ENCODE data around the gene BACH2. TPM values are rescaled to one million over a fixed set of nuclear protein-coding genes. Genes with fewer than 3 reads are reported as not detected.
"Not testable (repeated sequence)": the region's sequence is repeated elsewhere in the genome, so short reads cannot be mapped to it uniquely, and the experiment has no call there.

BACH2 gene
- total RNA-seq, 2 experiments from 2014 or later, result 75.1 to 77.9 TPM

DNA sequence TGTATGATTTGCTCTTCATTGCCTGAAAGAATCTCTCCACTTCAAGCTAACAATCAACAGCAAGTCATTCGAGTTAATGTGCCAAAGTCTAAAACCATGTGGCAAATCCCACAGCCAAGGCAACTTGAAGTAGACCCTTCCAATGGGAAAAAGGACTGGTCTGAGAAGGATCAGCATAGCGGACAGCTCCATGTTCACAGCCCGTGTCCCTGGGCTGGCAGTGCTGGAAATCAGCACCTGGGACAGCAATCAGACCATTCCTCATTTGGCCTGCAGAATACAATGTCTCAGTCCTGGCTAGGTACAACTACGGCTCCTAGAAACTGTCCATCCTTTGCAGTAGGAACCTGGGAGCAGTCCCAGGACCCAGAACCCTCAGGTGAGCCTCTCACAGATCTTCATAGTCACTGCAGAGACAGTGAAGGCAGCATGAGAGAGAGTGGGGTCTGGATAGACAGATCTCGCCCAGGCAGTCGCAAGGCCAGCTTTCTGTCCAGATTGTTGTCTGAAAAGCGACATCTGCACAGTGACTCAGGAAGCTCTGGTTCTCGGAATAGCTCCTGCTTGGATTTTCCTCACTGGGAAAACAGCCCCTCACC lies 401.3 kb downstream of the BACH2 start:
- no peaks in the 10 kb centered on the region for H3K36me3 Mint-ChIP-seq (ENCODE audit: low read depth)

DNA sequence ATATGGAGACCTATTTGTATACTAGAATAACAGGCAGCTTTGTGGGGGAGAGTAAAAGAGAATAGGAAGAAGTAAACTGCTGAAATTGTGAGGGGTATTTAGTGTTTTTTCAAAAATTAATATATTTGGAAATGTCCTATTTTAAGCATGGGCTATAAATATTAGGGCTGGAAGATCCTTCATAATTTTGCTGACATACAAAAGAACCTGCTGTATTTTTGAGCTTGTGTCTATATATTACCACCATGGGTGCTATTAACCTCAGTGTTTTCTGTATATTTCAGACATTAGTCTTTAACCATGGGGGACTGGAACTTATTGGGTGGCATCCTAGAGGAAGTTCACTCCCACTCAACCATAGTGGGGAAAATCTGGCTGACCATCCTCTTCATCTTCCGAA lies 402.5 kb downstream of the BACH2 start, which contains the start of gene GJA10:
TSS of gene GJA10 (plus strand) at position 301 of the 400 bp plus-strand sequence. CDS start at position 301, 0 bp downstream.
- Mint-ChIP-seq H3K27me3 (ENCODE audit: low read depth) (peaks cover 35% of the 10 kb centered on the region), H3K4me1 (ENCODE audit: low read depth) (no peaks in the 10 kb centered on the region), H3K4me3 (no peak within 1 kb of the TSS), H3K9me3 (no peaks in the 10 kb centered on the region), H3K36me3 (ENCODE audit: low read depth) (no peaks in the 10 kb centered on the region), H3K27ac (no peak within 1 kb of the TSS)
- intact Hi-C loops (cut with micrococcal nuclease), result no loop called here
- DNase-seq, result no peak
- CTCF ChIA-PET, result no interaction called here

More for the DNA sequence above, 401.3 kb downstream of the BACH2 start:
- peak; percentile 27 for DNase-seq
- no peaks in the 10 kb centered on the region for H3K4me1 Mint-ChIP-seq (ENCODE audit: low read depth)
- CTCF ChIA-PET, result interaction anchor here (1.2 kb wide), 1 partner anchor 22 kb away, joined by 3 read pairs; no protein-coding TSS in a partner anchor
- intact Hi-C loops (cut with micrococcal nuclease), result no loop called here
- H3K27ac Mint-ChIP-seq, result no peak overlapping the region
- no peak overlapping the region for H3K4me3 Mint-ChIP-seq
- no peaks in the 10 kb centered on the region for H3K9me3 Mint-ChIP-seq
- peaks cover 33% of the 10 kb centered on the region for H3K27me3 Mint-ChIP-seq (ENCODE audit: low read depth)

DNA sequence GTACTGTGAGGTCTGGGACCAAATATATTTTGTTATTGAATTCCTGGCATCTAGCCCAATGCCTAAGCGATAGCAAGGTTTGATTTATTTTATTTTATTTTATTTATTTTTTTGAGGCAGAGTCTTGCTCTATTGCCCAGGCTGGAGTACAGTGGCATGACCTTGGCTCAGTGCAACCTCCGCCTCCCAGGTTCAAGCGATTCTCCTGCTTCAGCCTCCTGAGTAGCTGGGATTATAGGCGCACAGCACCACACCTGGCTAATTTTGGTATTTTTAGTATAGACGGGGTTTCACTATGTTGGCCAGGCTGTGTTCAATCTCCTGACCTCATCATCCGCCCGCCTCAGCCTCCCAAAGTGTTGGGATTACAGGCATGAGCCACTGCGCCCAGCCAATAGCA lies 404.1 kb downstream of the BACH2 start:
- intact Hi-C loops (cut with micrococcal nuclease); H3K9me3 Mint-ChIP-seq; H3K27ac Mint-ChIP-seq; H3K4me3 Mint-ChIP-seq; DNase-seq; H3K36me3 Mint-ChIP-seq (ENCODE audit: low read depth); H3K4me1 Mint-ChIP-seq (ENCODE audit: low read depth); CTCF ChIA-PET: not testable (repeated sequence)
- peaks cover 40% of the 10 kb centered on the region for H3K27me3 Mint-ChIP-seq (ENCODE audit: low read depth)

DNA sequence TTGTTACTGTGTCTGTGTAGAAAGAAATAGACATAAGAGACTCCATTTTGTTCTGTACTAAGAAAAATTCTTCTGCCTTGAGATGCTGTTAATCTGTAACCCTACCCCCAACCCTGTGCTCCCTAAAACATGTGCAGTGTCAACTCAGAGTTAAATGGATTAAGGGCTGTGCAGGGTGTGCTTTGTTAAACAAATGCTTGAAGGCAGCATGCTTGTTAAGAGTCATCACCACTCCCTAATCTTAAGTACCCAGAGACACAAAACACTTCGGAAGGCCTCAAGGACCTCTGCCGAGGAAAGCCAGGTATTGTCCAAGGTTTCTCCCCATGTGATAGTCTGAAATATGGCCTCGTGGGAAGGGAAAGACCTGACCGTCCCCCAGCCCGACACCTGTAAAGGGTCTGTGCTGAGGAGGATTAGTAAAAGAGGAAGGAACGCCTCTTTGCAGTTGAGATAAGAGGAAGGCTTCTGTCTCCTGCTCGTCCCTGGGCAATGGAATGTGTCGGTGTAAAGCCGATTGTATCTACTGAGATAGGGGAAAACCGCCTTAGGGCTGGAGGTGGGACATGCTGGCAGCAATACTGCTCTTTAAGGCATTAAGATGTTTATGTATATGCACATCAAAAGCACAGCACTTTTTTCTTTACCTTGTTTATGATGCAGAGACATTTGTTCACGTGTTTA lies 405.7 kb downstream of the BACH2 start:
- not testable (repeated sequence) for H3K4me1 Mint-ChIP-seq (ENCODE audit: low read depth); H3K36me3 Mint-ChIP-seq (ENCODE audit: low read depth)
- H3K27me3 Mint-ChIP-seq (ENCODE audit: low read depth), result peaks cover 36% of the 10 kb centered on the region

DNA sequence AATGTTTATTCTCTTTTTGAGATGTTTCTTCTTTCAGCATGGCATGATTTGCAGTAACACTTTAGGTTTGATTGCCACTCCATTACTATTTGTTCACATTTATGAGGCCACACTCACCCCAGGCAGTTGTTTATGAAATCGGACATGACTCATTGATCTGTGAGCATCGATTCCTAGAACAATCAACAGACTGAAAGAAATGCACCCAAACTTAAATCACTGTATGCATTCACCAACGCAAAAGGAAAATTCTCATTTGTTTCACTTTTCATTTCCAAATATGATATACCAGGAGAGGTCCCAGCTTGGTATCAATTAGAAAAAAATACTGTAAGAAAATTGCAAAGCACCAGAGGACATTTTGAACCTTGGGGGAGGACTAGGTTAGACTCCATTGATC lies 407.8 kb downstream of the BACH2 start:
- Mint-ChIP-seq H3K4me3 (no peak overlapping the region), H3K4me1 (ENCODE audit: low read depth) (peaks cover 2% of the 10 kb centered on the region), H3K27ac (no peak overlapping the region), H3K9me3 (no peaks in the 10 kb centered on the region), H3K27me3 (ENCODE audit: low read depth) (peaks cover 26% of the 10 kb centered on the region), H3K36me3 (ENCODE audit: low read depth) (no peaks in the 10 kb centered on the region)
- CTCF ChIA-PET, result interaction anchor here (0.6 kb wide), 1 partner anchor 509 kb away, joined by 3 read pairs; no protein-coding TSS in a partner anchor
- DNase-seq, result no peak
- intact Hi-C loops (cut with micrococcal nuclease), result no loop called here

More for the DNA sequence above, 405.7 kb downstream of the BACH2 start:
- DNase-seq; H3K9me3 Mint-ChIP-seq; intact Hi-C loops (cut with micrococcal nuclease); H3K4me3 Mint-ChIP-seq; H3K27ac Mint-ChIP-seq: not testable (repeated sequence)
- CTCF ChIA-PET, result interaction anchor here (0.6 kb wide), 1 partner anchor 123 kb away, joined by 4 read pairs; no protein-coding TSS in a partner anchor

DNA sequence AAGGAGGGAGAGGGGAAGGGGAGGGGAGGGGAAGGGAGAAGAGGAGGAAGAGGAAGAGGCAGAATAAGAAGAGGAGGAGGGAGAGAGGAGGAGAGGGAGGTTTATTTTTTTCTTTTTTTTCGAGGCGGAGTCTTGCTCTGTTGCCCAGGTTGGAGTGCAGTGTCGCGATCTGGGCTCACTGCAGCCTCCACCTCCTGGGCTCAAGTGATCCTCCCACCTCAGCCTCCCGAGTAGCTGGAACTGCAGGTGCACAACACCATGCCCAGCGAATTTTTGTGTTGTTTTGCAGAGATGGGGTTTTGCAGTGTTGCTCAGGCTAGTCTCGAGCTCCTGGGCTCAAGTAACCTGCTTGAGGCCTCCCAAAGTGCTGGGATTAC lies 408.5 kb downstream of the BACH2 start:
- Mint-ChIP-seq H3K27ac (no peak overlapping the region), H3K9me3 (no peaks in the 10 kb centered on the region), H3K27me3 (ENCODE audit: low read depth) (peaks cover 22% of the 10 kb centered on the region), H3K4me3 (no peak overlapping the region), H3K36me3 (ENCODE audit: low read depth) (no peaks in the 10 kb centered on the region), H3K4me1 (ENCODE audit: low read depth) (peaks cover 2% of the 10 kb centered on the region)
- intact Hi-C loops (cut with micrococcal nuclease), result no loop called here
- DNase-seq, result no peak
- CTCF ChIA-PET, result no interaction called here

DNA sequence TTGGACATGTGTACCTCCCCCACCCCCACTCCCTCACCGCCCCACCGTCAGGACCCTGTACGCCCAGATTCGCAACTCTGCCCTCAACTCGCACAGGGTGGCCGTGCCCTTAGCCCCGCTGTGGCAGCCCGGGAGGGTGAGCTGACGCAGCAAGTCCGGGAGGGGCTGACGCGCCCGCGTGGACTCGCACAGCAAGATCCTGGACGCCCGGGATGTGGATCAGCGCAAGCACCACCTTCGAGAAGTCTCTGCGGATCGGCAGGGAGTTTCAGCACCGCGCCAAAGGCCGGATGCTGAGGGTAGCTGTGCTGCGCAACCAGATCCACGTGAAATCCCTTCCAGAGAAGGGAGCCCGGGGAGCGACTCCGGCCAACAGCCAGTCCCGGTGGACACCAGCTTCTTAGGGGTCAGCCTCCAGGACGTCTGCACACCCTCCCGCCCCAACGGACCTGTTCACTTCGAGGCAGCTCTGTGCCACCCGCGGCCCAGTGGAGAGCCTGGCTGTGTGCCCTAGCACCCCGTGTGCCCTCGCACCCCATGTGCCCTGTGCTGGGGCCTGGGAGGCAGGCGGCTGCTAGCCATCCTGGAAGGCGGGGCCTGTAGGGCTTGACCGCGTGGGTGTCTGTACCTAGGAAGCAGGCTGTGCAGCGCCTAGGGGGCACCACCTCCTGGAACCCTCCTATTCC lies 409.0 kb downstream of the BACH2 start:
- CTCF ChIA-PET, result no interaction called here
- H3K4me3 Mint-ChIP-seq, result no peak overlapping the region
- peaks cover 20% of the 10 kb centered on the region for H3K27me3 Mint-ChIP-seq (ENCODE audit: low read depth)
- no peak overlapping the region for H3K27ac Mint-ChIP-seq
- no peaks in the 10 kb centered on the region for H3K9me3 Mint-ChIP-seq
- peaks cover 2% of the 10 kb centered on the region for H3K4me1 Mint-ChIP-seq (ENCODE audit: low read depth)
- H3K36me3 Mint-ChIP-seq (ENCODE audit: low read depth), result no peaks in the 10 kb centered on the region
- intact Hi-C loops (cut with micrococcal nuclease), result no loop called here
- peak; percentile 18 for DNase-seq

DNA sequence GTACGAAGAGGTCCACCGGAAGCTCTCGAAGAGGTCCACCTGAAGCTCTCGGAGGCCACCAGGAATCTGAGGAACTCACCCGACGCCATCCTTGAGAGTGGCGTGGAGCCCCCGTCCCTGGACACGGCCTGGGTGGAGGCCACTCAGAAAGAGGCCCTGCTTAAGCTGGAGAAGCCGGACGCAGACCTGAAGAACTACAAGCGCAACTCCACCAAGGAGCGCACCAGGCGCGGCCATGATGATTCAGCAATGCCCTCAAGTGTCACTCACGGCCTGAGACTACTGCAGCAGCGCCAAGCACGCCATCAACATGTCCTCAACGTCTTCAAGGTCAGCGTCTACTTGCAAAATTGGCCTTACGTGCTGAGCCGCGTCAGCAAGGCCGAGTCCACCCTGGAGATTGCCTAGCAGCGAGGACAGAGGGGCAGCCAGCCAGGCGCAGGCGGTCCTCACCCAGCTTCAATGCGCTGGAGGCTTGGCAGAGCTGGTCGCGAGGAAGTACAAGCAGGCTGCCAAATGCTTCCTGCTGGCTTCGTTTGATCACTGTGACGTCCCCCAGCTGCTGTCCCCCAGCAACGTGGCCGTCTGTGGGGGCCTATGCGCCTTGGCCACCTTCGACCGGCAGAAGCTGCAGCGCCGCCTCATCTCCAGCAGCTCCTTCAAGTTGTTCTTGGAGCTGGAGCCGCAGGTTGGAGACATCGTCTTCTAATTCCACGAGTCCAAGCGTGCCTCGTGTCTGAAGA lies 410.1 kb downstream of the BACH2 start:
- CTCF ChIA-PET, result no interaction called here
- H3K4me3 Mint-ChIP-seq, result no peak overlapping the region

More for the DNA sequence above, 410.1 kb downstream of the BACH2 start:
- DNase-seq, result no peak
- Mint-ChIP-seq H3K27ac (no peak overlapping the region), H3K4me1 (ENCODE audit: low read depth) (peaks cover 2% of the 10 kb centered on the region), H3K27me3 (ENCODE audit: low read depth) (peaks cover 18% of the 10 kb centered on the region), H3K36me3 (ENCODE audit: low read depth) (no peaks in the 10 kb centered on the region), H3K9me3 (no peaks in the 10 kb centered on the region)
- intact Hi-C loops (cut with micrococcal nuclease), result no loop called here

Small RNAs within 50 kb of the gene (microRNA-seq; reads per million reads assigned to microRNA genes)
- gene MIR4464 (ENCODE audit: borderline microRNAs expressed, borderline replicate concordance), result not detected

Data from activated naive CD4-positive, alpha-beta T cell treated with anti-CD3 and anti-CD28 coated beads for 36 hours (primary cell).